ENCODE results near the gene CAMK2G.

Gene CAMK2G

DNA sequence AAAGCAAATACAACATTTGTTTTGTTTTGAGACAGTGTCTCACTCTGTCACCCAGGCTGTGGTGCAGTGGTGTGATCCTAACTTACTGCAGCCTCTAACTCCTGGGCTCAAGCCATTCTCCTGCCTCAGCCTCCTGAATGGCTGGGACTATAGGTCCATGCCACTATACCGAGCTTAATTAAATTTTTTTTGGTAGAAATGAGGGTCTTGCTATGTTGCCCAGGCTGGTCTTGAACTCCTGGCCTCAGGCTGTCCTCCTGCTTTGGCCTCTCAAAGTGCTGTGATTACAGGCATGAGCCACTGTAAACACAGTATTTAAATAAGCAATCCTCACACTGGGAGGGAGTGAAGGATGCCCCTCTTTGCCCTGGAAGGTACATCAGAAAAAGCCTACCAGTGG lies 4.0 kb upstream of the CAMK2G start:
- no peak for DNase-seq

DNA sequence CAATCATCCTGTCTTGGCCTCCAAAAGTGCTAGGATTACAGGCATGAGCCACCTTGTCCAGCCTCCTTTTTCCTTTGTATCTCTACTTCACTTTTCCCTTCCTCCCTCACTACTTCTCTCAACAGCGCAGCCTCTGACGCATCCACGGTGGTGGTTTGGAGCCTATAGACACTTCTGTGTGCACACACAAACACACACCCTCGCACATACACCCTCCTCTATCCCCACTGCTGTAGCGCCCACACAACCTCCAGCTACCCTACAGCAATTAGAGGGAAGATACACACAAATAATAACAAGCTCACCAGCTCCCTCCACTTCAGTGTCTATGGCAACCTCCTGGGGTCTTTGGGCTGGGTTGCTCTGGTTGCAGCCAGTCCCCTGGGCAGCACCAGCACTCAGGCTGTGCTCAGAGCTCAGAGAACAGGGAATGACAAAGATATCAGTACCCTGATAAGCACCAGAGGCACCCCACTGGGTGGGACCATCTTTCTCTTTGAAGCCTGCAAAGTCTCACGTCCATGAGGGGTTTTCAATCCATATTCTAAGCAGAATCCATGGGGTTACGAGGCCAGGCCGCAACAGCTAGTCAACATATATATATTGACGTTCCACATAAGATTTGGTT lies 3.3 kb upstream of the CAMK2G start:
- no peak for DNase-seq

DNA sequence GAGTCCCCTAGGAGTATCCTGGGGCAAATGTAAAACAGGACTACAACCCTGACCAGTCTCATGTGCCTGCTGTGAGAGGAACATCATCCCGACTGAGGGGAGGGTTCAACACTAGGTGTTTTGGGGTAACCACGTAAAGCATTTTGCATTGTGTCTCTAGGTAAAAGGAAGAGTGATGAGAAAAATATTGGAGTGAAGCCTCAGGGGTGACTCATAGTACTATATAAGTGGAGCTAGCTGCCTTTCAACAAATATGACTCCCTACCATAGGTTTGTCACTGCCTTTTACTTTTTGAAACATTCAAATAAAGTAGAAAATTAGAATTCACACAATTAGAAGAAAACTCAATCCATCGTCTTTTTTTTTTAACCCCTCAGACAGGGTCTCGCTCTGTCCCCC lies 2.6 kb upstream of the CAMK2G start:
- DNase-seq = no peak

DNA sequence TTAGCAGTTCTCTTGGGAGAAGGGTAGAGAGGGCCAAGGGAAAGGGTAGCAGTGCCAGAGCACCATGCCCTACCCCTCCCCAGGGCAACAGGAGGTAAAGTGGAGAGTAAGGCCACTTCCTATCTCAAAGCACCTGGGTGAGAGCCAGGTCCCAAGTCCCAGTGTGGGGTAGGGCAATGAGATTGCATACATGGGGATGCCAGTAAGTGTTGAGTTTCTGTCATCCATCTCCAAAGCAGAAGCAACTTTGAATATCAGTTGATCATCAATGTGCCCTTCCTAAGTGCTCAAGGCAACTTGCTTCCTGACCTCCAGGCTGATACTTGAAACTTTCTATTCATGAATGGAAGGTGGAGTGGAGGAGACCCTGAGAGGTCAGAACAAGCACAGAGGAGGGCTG lies 2.2 kb upstream of the CAMK2G start:
- DNase-seq = no peak

DNA sequence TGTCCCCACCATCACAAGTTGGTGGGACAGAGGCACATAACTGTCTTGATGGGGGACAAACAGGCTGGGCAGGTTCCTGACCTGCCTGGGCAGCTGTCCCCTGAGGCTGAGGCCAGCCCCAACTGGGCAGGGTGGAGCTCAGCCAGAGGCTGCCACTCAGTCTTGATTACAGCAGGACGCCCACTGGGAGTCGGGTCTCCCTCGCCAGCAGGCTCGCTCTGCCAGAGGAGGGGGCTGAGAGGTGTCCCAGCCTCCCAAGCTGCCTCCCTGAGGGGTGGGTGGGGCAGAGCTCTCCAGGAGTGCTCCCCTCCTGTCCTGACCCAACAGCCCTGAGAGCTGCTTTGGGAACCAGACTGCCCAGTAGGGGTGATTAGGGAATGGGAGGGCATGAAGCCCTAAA lies 1.8 kb upstream of the CAMK2G start:
- no peak for DNase-seq

DNA sequence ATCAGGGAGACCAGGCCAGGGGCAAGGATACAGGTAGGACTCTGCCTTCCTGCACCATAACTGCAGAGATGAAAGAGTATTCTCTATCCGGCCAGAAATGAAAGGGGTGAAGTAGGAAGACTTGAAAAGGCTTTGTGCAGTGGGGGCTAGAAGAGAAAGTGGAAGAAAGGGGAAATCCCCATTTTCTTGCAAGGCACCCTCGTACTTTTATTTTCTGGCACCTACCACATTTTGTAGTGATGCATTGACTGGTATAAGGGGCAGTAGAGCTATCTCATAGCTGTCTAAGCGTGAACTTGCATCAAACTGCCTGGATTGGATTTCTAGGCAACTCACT lies 752 bp upstream of the CAMK2G start:
- no peak for DNase-seq

DNA sequence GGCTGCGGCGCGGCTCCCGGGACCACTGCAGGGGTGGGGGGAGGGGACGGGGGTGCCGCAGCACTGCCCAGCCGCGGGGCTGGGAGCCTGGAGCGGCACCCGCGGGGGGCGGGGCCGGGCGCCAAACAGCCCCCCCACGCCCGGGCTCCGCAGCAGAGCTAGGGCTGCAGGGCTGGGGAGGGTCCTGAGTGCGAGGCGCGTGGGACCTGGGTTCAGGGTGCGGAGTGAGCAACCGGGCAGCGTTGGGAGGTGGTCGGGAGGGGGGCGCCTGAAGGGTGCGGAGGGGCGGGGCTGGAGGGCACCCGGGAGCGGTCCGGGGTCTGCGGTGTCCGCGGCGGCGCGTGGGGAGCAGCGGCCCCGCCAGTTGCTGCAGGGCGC lies 528 bp downstream of the CAMK2G start:
- peak; percentile 36 for DNase-seq

DNA sequence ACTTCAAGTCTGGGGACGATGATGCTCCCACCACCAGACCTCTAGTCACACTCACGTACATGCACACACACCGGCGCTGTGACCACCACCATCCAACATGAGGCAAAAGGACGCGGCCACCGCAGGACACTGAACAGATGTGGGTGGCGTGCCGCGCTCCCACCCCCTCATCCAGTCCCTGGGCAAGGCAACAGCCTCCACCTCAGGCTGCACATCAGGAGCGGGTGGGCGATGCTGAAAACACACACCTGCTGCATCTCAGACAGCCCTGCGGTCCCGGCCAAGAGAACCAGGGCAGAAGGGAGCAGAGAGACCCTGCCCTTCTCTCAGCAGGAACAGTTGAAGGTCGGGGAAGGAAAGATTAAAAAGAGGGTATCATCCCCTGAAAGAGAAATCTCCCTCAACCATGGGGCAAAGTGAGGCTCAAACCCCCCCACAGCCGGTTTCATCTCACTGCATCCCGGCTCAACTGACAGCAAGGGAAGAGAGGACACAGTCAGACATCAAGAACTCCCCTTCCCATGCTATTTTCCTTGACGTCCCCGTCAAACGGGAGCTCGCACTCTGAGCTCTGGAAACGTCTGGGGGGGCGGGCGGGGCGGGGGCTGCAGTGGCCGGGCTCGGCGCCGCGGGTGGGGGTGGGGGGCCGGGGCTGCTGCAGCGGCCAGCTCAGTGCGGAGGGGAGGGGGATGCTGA lies 1.1 kb downstream of the CAMK2G start:
- DNase-seq = no peak

DNA sequence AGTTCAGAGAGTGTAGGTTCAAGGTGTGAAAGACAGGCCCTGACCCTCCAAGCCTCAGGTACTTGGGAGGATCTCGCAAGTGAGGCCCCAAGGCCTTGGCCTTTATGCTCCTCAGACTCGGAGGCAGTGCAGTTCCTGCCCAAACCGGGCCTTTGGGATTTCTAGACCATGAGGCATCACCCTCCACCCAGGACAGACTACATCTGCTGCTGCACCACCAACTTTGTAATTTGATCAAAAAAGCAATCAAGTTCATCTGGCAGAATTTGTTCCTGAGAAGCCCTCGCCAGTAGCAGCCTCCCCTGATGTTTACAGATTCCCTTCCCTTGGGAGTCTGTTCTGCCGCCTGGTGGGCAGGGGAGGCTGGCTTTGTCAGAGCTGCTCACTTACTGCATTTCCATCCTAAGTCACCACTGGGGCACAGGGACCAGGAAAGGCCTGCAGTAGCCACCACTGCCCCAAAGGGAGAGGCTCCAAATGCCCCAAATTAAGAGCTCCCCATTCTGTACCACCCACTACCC lies 2.1 kb downstream of the CAMK2G start:
- DNase-seq = no peak

DNA sequence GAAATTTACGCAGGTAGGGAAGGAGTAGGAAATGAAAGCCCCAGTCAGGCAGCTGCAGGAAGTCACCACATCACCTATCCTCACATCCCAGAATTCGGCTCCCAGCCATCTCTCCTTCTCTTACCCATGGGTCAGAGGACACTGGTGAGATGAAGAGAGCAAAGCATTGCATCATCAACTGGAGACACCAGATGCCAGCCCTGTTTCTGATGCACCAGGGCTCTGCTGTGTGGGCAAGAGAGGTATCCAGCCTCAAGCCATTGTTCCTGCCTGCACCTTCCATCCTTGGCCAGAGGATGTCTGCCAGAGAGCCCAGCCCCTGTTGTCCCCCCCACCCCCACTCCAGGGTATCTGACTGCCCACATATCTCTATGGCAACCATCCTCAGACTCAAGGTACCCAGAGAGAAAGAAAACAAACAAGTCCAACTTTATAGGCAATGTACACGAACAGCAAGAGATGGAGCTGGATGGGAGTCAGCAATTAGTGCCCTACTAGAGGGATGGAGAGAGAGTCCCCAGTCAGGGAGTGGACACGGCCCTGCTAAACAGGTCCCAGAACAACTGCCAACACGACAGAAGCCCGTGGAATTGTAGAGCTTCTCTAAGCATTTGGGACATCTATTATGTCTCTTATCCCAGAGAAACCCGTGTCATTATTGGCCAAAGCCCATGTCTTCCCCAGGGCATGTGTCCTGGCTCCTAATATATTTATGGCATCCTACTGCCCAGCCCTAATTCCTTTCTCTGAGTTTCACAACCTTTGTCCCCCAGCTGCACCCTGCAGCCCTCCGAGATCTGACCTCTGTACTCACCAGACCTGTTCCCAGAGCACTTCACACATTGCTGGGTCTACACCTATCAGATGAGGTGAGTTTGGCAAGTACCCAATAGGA lies 2.8 kb downstream of the CAMK2G start:
- DNase-seq = no peak

DNA sequence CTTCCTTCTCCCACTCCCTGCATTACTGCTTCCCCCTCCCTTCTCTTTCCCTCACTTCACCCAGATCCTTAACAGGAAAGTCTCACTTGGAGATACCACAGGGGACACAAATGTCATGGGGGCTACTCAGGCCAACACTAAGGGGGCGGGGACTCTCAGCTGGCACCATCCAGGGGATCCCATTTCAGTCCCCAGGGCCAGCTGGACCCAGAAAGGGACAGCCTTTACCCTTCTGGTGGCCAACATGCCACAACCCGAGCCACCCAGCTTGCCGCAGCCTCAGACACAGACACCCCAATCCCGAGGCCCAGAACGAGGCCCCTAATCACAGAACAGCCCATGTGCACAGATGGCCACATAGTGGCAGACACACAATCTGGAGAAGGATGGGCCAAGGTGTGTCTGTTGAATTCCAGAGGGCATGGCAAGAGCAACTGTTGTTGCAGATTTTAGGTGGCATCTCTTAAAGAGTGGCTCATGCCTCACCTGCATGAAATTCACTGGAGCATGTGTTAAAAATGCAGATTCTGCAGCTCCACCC lies 5.6 kb downstream of the CAMK2G start:
- DNase-seq = no peak

DNA sequence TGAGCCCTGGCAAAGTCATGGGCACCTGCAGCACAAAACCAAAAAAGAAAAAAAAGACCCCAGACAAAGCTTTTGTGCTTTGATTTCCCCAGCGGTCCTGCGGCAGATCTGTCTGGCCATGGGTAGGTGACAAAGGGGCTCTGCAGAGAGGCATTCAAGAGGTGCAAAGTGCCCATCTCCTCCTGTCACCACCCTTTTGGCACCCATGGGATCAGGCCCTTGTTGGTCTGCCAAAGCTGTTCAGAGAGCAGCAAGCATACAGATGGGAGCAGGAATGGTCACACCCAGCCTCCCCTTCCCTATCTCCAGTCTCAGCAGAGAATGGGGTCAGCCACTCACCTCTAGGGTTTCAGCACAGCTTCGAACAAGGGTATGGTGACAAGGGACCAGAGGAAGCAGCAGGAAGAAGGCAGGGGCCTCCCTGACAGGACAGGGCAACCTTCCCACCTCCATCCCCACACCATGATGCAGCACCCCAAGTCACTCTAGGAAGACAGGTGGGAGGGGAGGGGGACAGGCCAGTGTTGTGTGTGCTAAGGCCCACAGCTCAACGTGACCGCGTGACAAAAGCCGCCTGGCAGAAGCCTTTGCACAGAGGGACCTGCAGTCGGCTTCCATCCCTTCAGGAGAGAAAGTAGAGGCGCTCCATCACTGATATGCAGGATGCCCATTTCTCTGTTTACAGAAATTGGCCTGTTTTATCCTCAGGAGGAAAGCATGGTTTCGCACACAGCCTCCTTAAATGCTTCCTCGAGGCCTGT lies 6.3 kb downstream of the CAMK2G start:
- no peak for DNase-seq

DNA sequence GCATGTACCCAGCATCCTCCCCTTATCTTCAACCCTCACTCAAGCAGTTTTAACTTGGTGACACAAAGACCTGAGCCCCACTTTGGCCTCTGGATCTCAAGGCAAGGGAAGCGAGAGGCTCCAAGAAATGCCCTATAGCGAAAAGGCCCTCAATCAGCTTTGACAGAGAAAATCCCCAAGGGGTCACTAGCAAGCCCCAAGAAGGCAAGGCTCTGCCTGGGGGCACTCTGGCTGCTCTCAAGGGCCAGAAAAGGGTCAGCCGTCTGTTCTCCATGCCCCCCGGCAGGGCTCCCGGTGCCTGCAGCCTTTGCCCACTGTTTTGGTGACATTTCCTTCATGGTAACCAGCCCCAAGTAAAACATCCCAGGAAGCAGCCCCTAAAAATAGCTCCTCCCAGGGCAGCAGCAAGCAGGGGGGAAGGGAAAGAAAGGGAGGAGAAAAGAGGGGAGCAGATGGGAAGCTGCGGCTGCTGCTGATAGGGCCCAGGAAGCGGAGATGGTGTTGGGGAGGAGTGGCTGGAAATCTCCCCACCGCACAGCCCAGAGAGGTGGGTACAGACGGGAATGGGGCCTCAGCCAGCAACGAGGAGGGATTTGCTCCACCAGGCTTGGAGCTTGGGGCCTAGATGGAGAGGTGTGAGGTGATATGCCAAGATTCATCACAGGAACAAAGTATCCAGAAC lies 7.1 kb downstream of the CAMK2G start:
- no peak for DNase-seq

DNA sequence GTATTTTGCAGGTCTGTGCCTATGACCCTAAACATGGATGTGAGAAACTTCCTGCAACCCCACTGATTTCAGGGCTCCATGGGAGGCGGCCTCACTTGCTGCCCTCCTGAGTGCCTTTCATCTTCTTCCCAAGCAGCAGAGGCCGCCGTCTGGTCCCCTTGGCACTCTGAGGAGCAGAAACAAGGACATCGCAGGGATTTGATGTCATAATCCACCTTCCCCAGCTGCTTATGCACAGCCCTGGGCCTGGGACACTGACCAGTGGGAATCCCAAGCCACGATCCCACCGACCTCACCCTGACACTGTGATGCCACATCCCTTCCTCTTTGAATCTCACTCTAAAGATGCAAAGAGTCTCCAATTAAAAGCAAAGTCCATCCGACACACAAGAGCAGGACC lies 7.7 kb downstream of the CAMK2G start:
- no peak for DNase-seq

DNA sequence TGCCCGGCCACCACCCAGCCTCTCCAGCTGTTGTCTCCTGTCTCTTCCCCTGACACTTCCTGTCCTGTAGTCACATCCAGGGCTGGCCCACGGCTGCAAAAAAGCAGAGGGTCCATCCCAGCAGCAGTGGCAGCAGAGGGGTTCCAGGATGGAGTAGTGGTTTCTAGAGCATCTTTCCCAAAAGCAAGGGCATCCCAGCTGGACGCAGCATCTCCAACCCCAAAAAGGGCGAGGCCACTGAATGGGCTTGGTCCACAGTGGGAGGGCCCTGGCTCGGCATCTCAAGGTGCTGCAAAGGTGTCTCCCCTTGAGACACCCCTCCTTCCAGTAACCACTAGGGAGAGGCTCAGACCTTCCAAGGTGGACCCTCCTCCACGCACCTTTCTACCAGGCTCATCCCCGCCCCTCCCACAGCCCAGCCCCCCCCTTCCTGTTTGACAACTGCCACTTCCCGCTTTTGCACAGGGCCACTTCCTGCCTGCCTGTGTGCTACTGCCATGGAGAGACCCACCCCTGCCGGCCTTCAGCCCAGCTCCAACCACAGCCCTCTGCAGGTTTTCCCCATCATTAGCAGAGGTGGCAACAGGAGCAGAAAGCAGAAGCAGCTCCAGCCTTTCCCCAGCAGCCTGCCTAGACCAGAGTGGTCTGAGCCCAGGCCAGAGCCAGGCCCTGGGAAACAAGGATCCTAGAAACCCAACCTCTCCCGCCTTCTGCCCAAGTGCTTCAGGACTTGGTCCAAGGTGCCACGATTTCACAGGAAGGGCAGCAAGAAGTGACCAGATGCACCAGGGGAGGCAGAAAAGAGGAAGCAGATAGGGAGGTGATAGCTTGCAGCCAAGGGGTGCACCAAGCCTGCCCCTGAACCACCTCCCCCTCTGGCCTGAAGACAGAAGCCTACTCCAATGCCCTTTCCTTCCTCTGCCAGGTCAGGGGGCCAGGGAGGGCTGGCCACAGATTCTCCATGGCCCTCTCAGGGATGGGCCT lies 8.6 kb downstream of the CAMK2G start:
- DNase-seq = peak; percentile 68

DNA sequence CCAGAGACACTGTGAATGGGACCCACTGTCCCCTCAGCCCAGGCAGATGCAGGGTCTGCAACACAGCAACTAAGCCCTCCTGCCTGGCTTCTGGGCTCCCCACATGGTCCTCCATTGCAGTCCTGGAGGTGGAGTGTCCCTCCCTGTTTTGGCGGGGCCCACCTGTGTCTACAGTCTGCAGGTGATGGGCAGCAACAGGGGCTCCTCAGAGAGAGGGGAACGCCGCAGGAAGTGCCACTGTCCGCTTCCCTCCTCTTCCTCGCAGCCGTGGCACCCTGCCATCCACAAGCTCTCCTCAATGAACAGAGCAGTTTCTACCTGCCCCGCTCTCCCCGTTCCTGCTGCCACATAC lies 9.3 kb downstream of the CAMK2G start:
- no peak for DNase-seq

DNA sequence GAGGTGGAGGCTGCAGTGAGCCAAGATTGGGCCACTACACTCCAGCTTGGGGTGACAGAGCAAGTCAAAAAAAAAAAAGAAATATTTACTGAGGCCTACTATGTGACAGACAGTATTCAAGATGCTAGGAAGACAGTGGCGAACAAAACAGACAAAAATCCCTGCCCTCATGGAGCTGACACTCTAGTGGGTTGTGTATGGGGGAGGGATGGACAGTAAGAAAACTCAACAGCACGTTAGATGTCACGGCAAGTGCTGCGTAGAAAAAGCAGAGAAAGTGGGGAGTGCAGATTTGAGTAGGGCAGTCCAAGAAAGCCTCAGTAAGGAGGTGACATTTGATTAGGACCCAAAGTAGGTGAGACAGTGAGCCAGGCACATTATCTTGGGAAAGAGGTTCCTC lies 10.1 kb downstream of the CAMK2G start:
- no peak for DNase-seq

DNA sequence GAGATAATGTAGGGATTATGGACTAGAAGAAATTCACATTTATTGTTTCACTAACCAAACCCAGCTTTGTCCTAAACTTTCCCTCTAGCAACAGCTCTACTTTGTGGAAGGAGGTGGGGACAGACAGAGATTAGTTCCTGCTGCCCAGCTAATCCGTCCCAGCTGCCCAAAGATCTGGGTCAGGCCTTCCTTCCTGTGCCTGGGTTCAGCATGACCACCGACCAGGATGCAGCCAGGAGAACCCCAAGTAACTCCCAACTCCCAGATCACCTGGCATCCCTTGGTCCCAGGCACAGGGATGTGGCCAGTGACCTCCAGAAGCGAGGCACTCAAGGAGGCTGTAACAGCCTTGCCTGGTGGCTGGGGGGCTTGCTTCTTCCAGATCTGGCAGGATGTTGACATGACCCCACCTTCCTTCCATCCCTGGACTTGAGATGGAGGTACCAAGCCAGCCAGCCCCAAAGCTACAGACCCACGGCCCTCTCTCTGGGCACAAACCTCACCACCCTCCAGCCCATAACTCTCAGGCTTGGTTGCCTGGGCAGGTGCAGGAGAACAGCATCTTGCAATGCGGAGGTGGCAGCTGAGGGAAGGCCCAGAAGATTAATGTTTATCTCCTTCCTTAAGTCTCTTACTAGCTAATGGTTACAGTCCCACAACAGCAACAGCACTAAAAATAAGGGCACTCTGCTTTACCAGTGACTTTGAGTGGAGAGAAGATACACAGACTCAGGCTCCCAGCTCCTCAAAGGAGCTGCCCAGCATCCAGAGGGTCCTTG lies 11.1 kb downstream of the CAMK2G start:
- DNase-seq = no peak

DNA sequence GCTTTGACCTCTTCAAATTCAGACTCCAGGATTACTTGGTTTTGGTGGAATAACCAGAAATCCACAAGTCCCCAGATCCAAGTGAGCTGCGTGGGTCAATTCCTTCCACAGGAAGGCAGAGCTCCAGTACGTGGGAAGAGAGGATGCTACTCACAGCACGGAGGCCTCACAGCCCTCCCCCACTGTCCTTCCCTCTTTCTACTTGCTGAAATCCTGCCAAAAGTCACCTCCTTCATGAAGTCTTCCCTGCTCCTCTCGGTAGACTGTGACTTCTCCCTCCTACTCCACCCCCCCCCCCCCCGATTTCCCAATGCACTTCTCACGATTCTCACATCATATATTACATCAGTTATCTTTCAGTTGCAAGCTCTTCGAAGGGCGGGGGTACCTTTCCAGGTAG lies 12.3 kb downstream of the CAMK2G start:
- no peak for DNase-seq

DNA sequence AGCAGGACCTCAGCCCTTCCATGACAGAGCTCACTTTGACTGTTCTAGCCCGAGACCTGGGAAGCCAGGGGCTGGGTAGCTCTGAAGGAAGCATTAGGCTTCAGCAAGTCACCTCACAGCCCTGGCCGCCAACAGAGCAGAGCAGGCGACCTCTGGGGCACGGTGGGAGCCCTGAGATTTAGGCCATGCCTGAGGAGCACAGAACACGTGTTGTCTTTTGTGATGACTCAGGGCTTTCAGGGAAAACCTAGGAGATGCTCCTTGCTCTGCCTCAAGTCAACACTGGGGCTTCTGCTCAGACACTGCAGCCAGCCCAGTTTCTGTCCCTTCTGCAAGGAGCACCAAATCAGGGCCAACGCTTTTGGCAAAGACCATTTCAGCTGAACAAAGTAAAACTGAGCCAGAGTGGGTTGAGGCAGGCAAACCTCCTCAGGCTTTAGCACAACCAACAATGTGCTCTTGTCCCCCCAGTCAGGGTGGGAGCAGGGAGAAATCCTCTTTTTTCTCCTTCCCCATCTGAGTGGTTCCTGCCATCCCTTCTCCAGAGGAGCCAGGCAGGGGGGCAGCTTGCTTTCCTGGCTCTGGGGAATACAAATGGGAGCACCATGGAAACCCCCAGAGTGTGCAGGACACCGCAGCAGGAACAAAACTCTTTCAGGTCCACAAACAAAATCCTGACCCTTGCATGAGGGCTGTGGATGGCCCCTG lies 14.4 kb downstream of the CAMK2G start:
- DNase-seq = no peak

All from stimulated activated CD4-positive, alpha-beta T cell treated with anti-CD3 and anti-CD28 coated beads, Interleukin-15, amount 100 ng/mL, for 24 hours (primary cell).